ENCODE measurements around the gene FXYD4.

FXYD4 gene

GRCh38 chr10:43340619-43341018 is 30.8 kb upstream of the FXYD4 start:
- no peak for TF ChIP-seq CTCF (IDR thresholded peaks at IDR 0.05; ENCODE audit: borderline replicate concordance, insufficient read depth, low read depth, low read length)
- H3K4me3 ChIP-seq (ENCODE audit: low read depth, low read length): no peak overlapping the region

- no peak for TF ChIP-seq CTCF (IDR thresholded peaks at IDR 0.05; ENCODE audit: borderline replicate concordance, insufficient read depth, low read depth, low read length)
- no peak overlapping the region for H3K4me3 ChIP-seq (ENCODE audit: low read depth, low read length)
These were observed 30.0 kb upstream of the FXYD4 start for GRCh38 chr10:43341450-43341849.

GRCh38 chr10:43342279-43343125 is 28.9 kb upstream of the FXYD4 start:
- no peak for TF ChIP-seq CTCF (IDR thresholded peaks at IDR 0.05; ENCODE audit: borderline replicate concordance, insufficient read depth, low read depth, low read length)
- no peak overlapping the region for H3K4me3 ChIP-seq (ENCODE audit: low read depth, low read length)

GRCh38 chr10:43343126-43343525 is 28.3 kb upstream of the FXYD4 start:
- TF ChIP-seq CTCF (IDR thresholded peaks at IDR 0.05; ENCODE audit: borderline replicate concordance, insufficient read depth, low read depth, low read length): no peak
- H3K4me3 ChIP-seq (ENCODE audit: low read depth, low read length): no peak overlapping the region

GRCh38 chr10:43344051-43344450 is 27.4 kb upstream of the FXYD4 start:
- H3K4me3 ChIP-seq (ENCODE audit: low read depth, low read length): no peak overlapping the region
- no peak for TF ChIP-seq CTCF (IDR thresholded peaks at IDR 0.05; ENCODE audit: borderline replicate concordance, insufficient read depth, low read depth, low read length)

GRCh38 chr10:43347997-43348396 is 23.4 kb upstream of the FXYD4 start:
- no peak for TF ChIP-seq CTCF (IDR thresholded peaks at IDR 0.05; ENCODE audit: borderline replicate concordance, insufficient read depth, low read depth, low read length)
- H3K4me3 ChIP-seq (ENCODE audit: low read depth, low read length): no peak overlapping the region
